HCT116 (cell line): Measurements from ENCODE around the gene ASPA. TPM values are rescaled to one million over a fixed set of nuclear protein-coding genes. Genes with fewer than 3 reads are reported as not detected.

Experiments used
- ATAC-seq: fragments of 200-7000 bp; cut with Tn5 transposase; 2 replicates; pipeline ENCODE4 v1.9.1; 2020; ENCODE audit warnings: mild to moderate bottlenecking, moderate library complexity
- BruUV-seq: library from RNA; stranded (reverse); fragments of 400-500 nt; replicated peaks from 2 replicates; lab custom pipeline; 2021; lab: Mats Ljungman, UMichigan
- CTCF ChIA-PET: fragments of 300-600 bp; sonication (Branson Sonifier 250); formaldehyde crosslinking; loops from one replicate; lab custom pipeline; 2021; ENCODE audit warnings: antibody characterized with exemption; lab: Charles Lee
- POLR2A ChIA-PET: fragments of 300-600, 350-600 bp; sonication (Branson Sonifier 250); formaldehyde crosslinking; loops from one replicate; lab custom pipeline; 2021; ENCODE audit warnings: antibody characterized with exemption; lab: Charles Lee
- RAD21 ChIA-PET, 2 experiments: fragments of 300-600 bp; sonication (Branson Sonifier 250); formaldehyde crosslinking; loops; one replicate each; lab custom pipeline; 2023; ENCODE audit warnings: low total read pairs in 2 of 2; ENCODE audit not compliant: uncharacterized antibody in 2 of 2, unreplicated experiment in 2 of 2, low non-redundant PET in 1 of 2; lab: Charles Lee
- DNase-seq: peaks from one replicate; pipeline ENCODE4 v3.0.0-alpha.2; 2010; ENCODE audit warnings: low read depth, low spot score
- H2AFZ ChIP-seq: fragments of 200-600 bp; shearing (Covaris generic), sonication (generic); 2 replicates; pipeline ENCODE4 v1.6.1; 2017; ENCODE audit warnings: low read depth, mixed run types, mixed read lengths, antibody characterized with exemption, low read length; ENCODE audit not compliant: poor library complexity, severe bottlenecking
- H3K27ac ChIP-seq: 2 replicates; pipeline ENCODE4 v1.5.1; 2012; ENCODE audit warnings: low read depth, low read length
- H3K27me3 ChIP-seq: fragments of 200-600 bp; sonication (generic); 2 replicates; pipeline ENCODE4 v1.6.1; 2016; ENCODE audit warnings: mixed run types, low read length, mixed read lengths; ENCODE audit not compliant: insufficient read depth
- H3K36me3 ChIP-seq, 2 experiments: fragments of 200-500 bp in 1 of 2; fragments of 200-600 bp in 1 of 2; sonication (Bioruptor generic) in 1 of 2; sonication (generic) in 1 of 2; 2 replicates each; pipeline versions ENCODE4 v1.5.1 to v1.6.1; 2014 to 2016; ENCODE audit warnings: low read length in 2 of 2, inconsistent platforms in 1 of 2, mixed read lengths in 1 of 2, mixed run types in 1 of 2; ENCODE audit not compliant: insufficient read depth in 2 of 2, control insufficient read depth in 1 of 2
- H3K4me1 ChIP-seq, 2 experiments: fragments of 200-600 bp in 1 of 2; sonication (generic) in 1 of 2; 2 replicates each; pipeline versions ENCODE4 v1.5.1 to v1.6.1; 2012 to 2017; ENCODE audit warnings: low read length in 2 of 2, inconsistent platforms in 1 of 2, mild to moderate bottlenecking in 1 of 2, mixed read lengths in 1 of 2, mixed run types in 1 of 2, moderate library complexity in 1 of 2; ENCODE audit not compliant: insufficient read depth in 2 of 2, control insufficient read depth in 1 of 2
- H3K4me2 ChIP-seq: fragments of 200-600 bp; sonication (generic); 2 replicates; pipeline ENCODE4 v1.6.1; 2017; ENCODE audit warnings: mixed run types, low read length, mixed read lengths
- H3K4me3 ChIP-seq, 2 experiments: fragments of 200-600 bp in 1 of 2; sonication (generic) in 1 of 2; replicated peaks in 1 of 2; 2 replicates each; pipeline ENCODE4 v1.5.1; 2011 to 2016; ENCODE audit warnings: low read length in 2 of 2, control low read depth in 1 of 2, low read depth in 1 of 2, mild to moderate bottlenecking in 1 of 2, mixed read lengths in 1 of 2, mixed run types in 1 of 2
- H3K79me2 ChIP-seq: fragments of 200-600 bp; sonication (generic); 2 replicates; pipeline ENCODE4 v1.6.1; 2017; ENCODE audit warnings: mild to moderate bottlenecking, mixed run types, low read length, moderate library complexity, mixed read lengths; ENCODE audit not compliant: insufficient read depth
- H3K9ac ChIP-seq: fragments of 200-600 bp; sonication (generic); 2 replicates; pipeline ENCODE4 v1.6.1; 2016; ENCODE audit warnings: low read length, mixed read lengths
- H3K9me2 ChIP-seq: fragments of 200-600 bp; sonication (generic), shearing (Covaris generic); 2 replicates; pipeline ENCODE4 v1.6.1; 2017; ENCODE audit warnings: mixed run types, mild to moderate bottlenecking, moderate library complexity; ENCODE audit not compliant: insufficient read depth
- H3K9me3 ChIP-seq, 2 experiments: fragments of 200-500 bp in 1 of 2; fragments of 200-600 bp in 1 of 2; sonication (Bioruptor generic) in 1 of 2; sonication (generic) in 1 of 2; 2 replicates each; pipeline ENCODE4 v1.6.1; 2014 to 2017; ENCODE audit warnings: low read length in 2 of 2, mixed read lengths in 2 of 2, inconsistent platforms in 1 of 2, low read depth in 1 of 2, mild to moderate bottlenecking in 1 of 2, mixed run types in 1 of 2, moderate library complexity in 1 of 2; ENCODE audit not compliant: control insufficient read depth in 1 of 2, insufficient read depth in 1 of 2
- H4K20me1 ChIP-seq: fragments of 200-600 bp; sonication (generic), shearing (Covaris generic); 2 replicates; pipeline ENCODE4 v1.6.1; 2017; ENCODE audit warnings: mixed run types, mild to moderate bottlenecking, moderate library complexity; ENCODE audit not compliant: insufficient read depth
- CBX3 ChIP-seq: IDR thresholded peaks from 2 replicates; pipeline ENCODE4 v1.6.1; 2012; ENCODE audit warnings: low read depth
- CEBPB ChIP-seq: IDR thresholded peaks from 2 replicates; pipeline ENCODE4 v1.6.1; 2012; ENCODE audit warnings: low read depth
- EGR1 ChIP-seq: IDR thresholded peaks from 2 replicates; pipeline ENCODE4 v1.6.1; 2012; ENCODE audit warnings: low read depth
- ELF1 ChIP-seq: IDR thresholded peaks from 2 replicates; pipeline ENCODE4 v1.6.1; 2012; ENCODE audit warnings: low read depth, borderline replicate concordance
- EZH2phosphoT487 ChIP-seq: fragments of 200-600 bp; IDR thresholded peaks from 2 replicates; pipeline ENCODE4 v1.6.1; 2018; ENCODE audit warnings: antibody characterized with exemption, borderline replicate concordance
- FOSL1 ChIP-seq: IDR thresholded peaks from 2 replicates; pipeline ENCODE4 v1.6.1; 2012; ENCODE audit warnings: low read depth
- JUND ChIP-seq: IDR thresholded peaks from 2 replicates; pipeline ENCODE4 v1.6.1; 2012
- POLR2A ChIP-seq: IDR thresholded peaks from 2 replicates; pipeline ENCODE4 v1.7.0; 2011; ENCODE audit warnings: borderline replicate concordance; ENCODE audit not compliant: insufficient read depth, insufficient read length; ENCODE audit errors: extremely low read depth
- POLR2AphosphoS5 ChIP-seq: IDR thresholded peaks from 2 replicates; pipeline ENCODE4 v1.6.1; 2011; ENCODE audit warnings: mild to moderate bottlenecking, low read depth, low read length, moderate library complexity
- RAD21 ChIP-seq: IDR thresholded peaks from 2 replicates; pipeline ENCODE4 v1.6.1; 2012; ENCODE audit warnings: low read depth, mild to moderate bottlenecking
- REST ChIP-seq: IDR thresholded peaks from 2 replicates; pipeline ENCODE4 v1.6.1; 2012; ENCODE audit warnings: low read depth
- SIN3A ChIP-seq: IDR thresholded peaks from 2 replicates; pipeline ENCODE4 v1.6.1; 2012; ENCODE audit warnings: low read depth
- SP1 ChIP-seq: IDR thresholded peaks from 2 replicates; pipeline ENCODE4 v1.6.1; 2012; ENCODE audit warnings: low read depth
- TCF7L2 ChIP-seq: IDR thresholded peaks from 2 replicates; pipeline ENCODE4 v1.7.0; 2011; ENCODE audit warnings: borderline replicate concordance, inconsistent platforms; ENCODE audit not compliant: insufficient read depth, insufficient read length; ENCODE audit errors: extremely low read depth
- YY1 ChIP-seq: IDR thresholded peaks from 2 replicates; pipeline ENCODE4 v1.6.1; 2011; ENCODE audit warnings: low read length, low read depth, moderate library complexity, mild to moderate bottlenecking; ENCODE audit not compliant: insufficient replicate concordance; ENCODE audit errors: extremely low read depth
- ZFX ChIP-seq: fragments of 450-650 bp; IDR thresholded peaks from 2 replicates; pipeline ENCODE4 v1.6.1; 2017
- ZNF274 ChIP-seq: fragments of 200-500 bp; sonication (Bioruptor generic); IDR thresholded peaks from 2 replicates; pipeline ENCODE4 v1.6.1; 2014; ENCODE audit warnings: mild to moderate bottlenecking, low read depth, low read length, inconsistent platforms
- intact Hi-C: fragments of 100-400 bp; cut with micrococcal nuclease; formaldehyde crosslinking; loops from 2 replicates; pipeline ENCODE4 v1.10.0; 2022
- total RNA-seq: library from RNA; stranded (reverse); gene quantifications from one replicate; pipeline ENCODE4 v1.2.1, GENCODE V29; 2021; ENCODE audit not compliant: unreplicated experiment

The ASPA gene
- total RNA-seq, 1 experiment from 2014 or later, result not detected

- Histone ChIP-seq H3K4me1 (no peaks in the 10 kb centered on the region), H3K9me2 (no peaks in the 10 kb centered on the region), H3K4me2 (no peak overlapping the region), H3K27me3 (peaks cover 54% of the 10 kb centered on the region), H3K27ac (no peak overlapping the region), H3K79me2 (no peaks in the 10 kb centered on the region), H3K9ac (no peak overlapping the region), H2AFZ (no peak overlapping the region), H3K9me3 (no peaks in the 10 kb centered on the region), H4K20me1 (no peaks in the 10 kb centered on the region)
- no TSS peak for BruUV-seq
- CTCF ChIA-PET, result no interaction called here
- ATAC-seq, result no peak
- TF ChIP-seq ZFX, result no peak
- TF ChIP-seq EGR1, result no peak
- no peak for TF ChIP-seq TCF7L2
- no peak for TF ChIP-seq EZH2phosphoT487
- no peak for TF ChIP-seq SIN3A
- TF ChIP-seq YY1, result no peak
- TF ChIP-seq CEBPB, result no peak
- no peak for TF ChIP-seq POLR2A
- TF ChIP-seq ELF1, result no peak
- TF ChIP-seq, all 23 proteins: peak for 0
- ChIA-PET RAD21 (no interaction called here), POLR2A (no interaction called here)
- H3K4me3 ChIP-seq, result no peak overlapping the region
- intact Hi-C loops, result no loop called here
- no peaks in the 10 kb centered on the region for H3K36me3 ChIP-seq
- DNase-seq, result no peak
These were observed 7.1 kb downstream of the ASPA start for GRCh38 chr17:3482852-3483251.

GRCh38 chr17:3485481-3486068, 9.8 kb downstream of the ASPA start:
- BruUV-seq, result no TSS peak

More at GRCh38 chr17:3485481-3486068, 9.8 kb downstream of the ASPA start:
- Histone ChIP-seq H2AFZ (no peak overlapping the region), H3K9me3 (no peaks in the 10 kb centered on the region), H3K9me2 (no peaks in the 10 kb centered on the region), H3K4me1 (no peaks in the 10 kb centered on the region), H4K20me1 (no peaks in the 10 kb centered on the region), H3K9ac (no peak overlapping the region), H3K27ac (no peak overlapping the region), H3K36me3 (no peaks in the 10 kb centered on the region), H3K4me2 (no peak overlapping the region), H3K27me3 (peaks cover 49% of the 10 kb centered on the region), H3K79me2 (no peaks in the 10 kb centered on the region), H3K4me3 (no peak overlapping the region)
- DNase-seq, result no peak
- ChIA-PET RAD21 (no interaction called here), CTCF (no interaction called here), POLR2A (no interaction called here)
- no peak for ATAC-seq
- TF ChIP-seq FOSL1, result no peak
- no peak for TF ChIP-seq JUND
- TF ChIP-seq YY1, result no peak
- no peak for TF ChIP-seq POLR2A
- TF ChIP-seq ZFX, result no peak
- TF ChIP-seq RAD21, result no peak
- no peak for TF ChIP-seq CEBPB
- TF ChIP-seq CBX3, result no peak
- no peak for TF ChIP-seq REST
- no peak for TF ChIP-seq ELF1
- no peak for TF ChIP-seq ZNF274
- no peak for TF ChIP-seq EZH2phosphoT487
- TF ChIP-seq SP1, result no peak
- TF ChIP-seq SIN3A, result no peak
- no peak for TF ChIP-seq TCF7L2
- TF ChIP-seq POLR2AphosphoS5, result no peak
- intact Hi-C loops, result no loop called here
